SK-N-SH (cell line): ENCODE results near the gene ZNF365. TPM values are rescaled to one million over a fixed set of nuclear protein-coding genes. Genes with fewer than 3 reads are reported as not detected.

Experiments used
- CTCF ChIA-PET: fragments of 300-600, 350-600 bp; formaldehyde crosslinking; extraction: SDS; loops from one replicate; lab custom pipeline; 2021; lab: Yijun Ruan, JAX
- POLR2A ChIA-PET: fragments of 350-600 bp; sonication (Branson Sonifier 250); formaldehyde crosslinking; extraction: SDS; loops from one replicate; lab custom pipeline; 2020; ENCODE audit warnings: antibody characterized with exemption, inconsistent platforms; lab: Yijun Ruan, JAX
- DNase-seq: peaks from one replicate; pipeline ENCODE4 v3.0.0; 2012
- H2AFZ ChIP-seq: fragments of 200-600 bp; sonication (generic); 2 replicates; pipeline ENCODE4 v1.8.1; 2016; ENCODE audit warnings: antibody characterized with exemption, mild to moderate bottlenecking, low read depth
- H3F3A ChIP-seq: fragments of 200-600 bp; sonication (generic); replicated peaks from 2 replicates; pipeline ENCODE3; 2016; ENCODE audit warnings: antibody characterized with exemption, mild to moderate bottlenecking; ENCODE audit not compliant: insufficient read depth
- H3K27ac ChIP-seq, 2 experiments: fragments of 200-500 bp in 1 of 2; fragments of 200-600 bp in 1 of 2; sonication (Bioruptor generic) in 1 of 2; sonication (generic), shearing (Covaris generic) in 1 of 2; 2 replicates each; pipeline versions ENCODE4 v1.5.1 to v1.6.1; 2014 to 2016; ENCODE audit warnings: low read depth in 2 of 2, inconsistent platforms in 1 of 2, low read length in 1 of 2, mild to moderate bottlenecking in 1 of 2, mixed read lengths in 1 of 2
- H3K27me3 ChIP-seq: fragments of 200-600 bp; sonication (generic), shearing (Covaris generic); 2 replicates; pipeline ENCODE4 v1.6.1; 2016; ENCODE audit warnings: mixed run types; ENCODE audit not compliant: insufficient read depth
- H3K36me3 ChIP-seq, 2 experiments: fragments of 200-500 bp in 1 of 2; fragments of 200-600 bp in 1 of 2; sonication (Bioruptor generic) in 1 of 2; sonication (generic) in 1 of 2; replicated peaks in 1 of 2; 2 replicates each; pipeline versions ENCODE3 to v1.5.1; 2014 to 2016; ENCODE audit warnings: low read length in 1 of 2, mild to moderate bottlenecking in 1 of 2; ENCODE audit not compliant: insufficient read depth in 2 of 2, control insufficient read depth in 1 of 2
- H3K4me1 ChIP-seq, 2 experiments: fragments of 200-500 bp in 1 of 2; fragments of 200-600 bp in 1 of 2; sonication (Bioruptor generic) in 1 of 2; sonication (generic), shearing (Covaris generic) in 1 of 2; 2 replicates each; pipeline versions ENCODE4 v1.5.1 to v1.6.1; 2014 to 2016; ENCODE audit warnings: low read depth in 1 of 2, low read length in 1 of 2, mixed run types in 1 of 2; ENCODE audit not compliant: insufficient read depth in 2 of 2, control insufficient read depth in 1 of 2
- H3K4me2 ChIP-seq: fragments of 200-600 bp; sonication (generic), shearing (Covaris generic); 2 replicates; pipeline ENCODE4 v1.6.1; 2017; ENCODE audit warnings: mixed run types
- H3K4me3 ChIP-seq, 2 experiments: fragments of 200-500 bp in 1 of 2; fragments of 200-600 bp in 1 of 2; sonication (Bioruptor generic) in 1 of 2; sonication (generic), shearing (Covaris generic) in 1 of 2; 2 replicates each; pipeline versions ENCODE4 v1.5.1 to v1.8.1; 2014 to 2016; ENCODE audit warnings: low read depth in 2 of 2, inconsistent platforms in 1 of 2, low read length in 1 of 2, mild to moderate bottlenecking in 1 of 2, mixed read lengths in 1 of 2, moderate library complexity in 1 of 2
- H3K79me2 ChIP-seq: fragments of 200-600 bp; sonication (generic); 2 replicates; pipeline ENCODE4 v1.8.1; 2017; ENCODE audit warnings: mild to moderate bottlenecking; ENCODE audit not compliant: insufficient read depth
- H3K9ac ChIP-seq: fragments of 200-600 bp; sonication (generic); 2 replicates; pipeline ENCODE4 v1.6.1; 2017; ENCODE audit warnings: mixed run types
- H3K9me2 ChIP-seq: fragments of 200-600 bp; sonication (generic); 2 replicates; pipeline ENCODE4 v1.6.1; 2017; ENCODE audit warnings: mixed run types
- H3K9me3 ChIP-seq: fragments of 200-600 bp; sonication (generic); 2 replicates; pipeline ENCODE4 v1.6.1; 2017; ENCODE audit warnings: mixed run types, mild to moderate bottlenecking, moderate library complexity
- H4K20me1 ChIP-seq: fragments of 200-600 bp; sonication (generic); 2 replicates; pipeline ENCODE4 v1.6.1; 2017; ENCODE audit warnings: mild to moderate bottlenecking, mixed run types; ENCODE audit not compliant: insufficient read depth
- CHD2 ChIP-seq: fragments of 150-350 bp; IDR thresholded peaks from 2 replicates; pipeline ENCODE4 v1.6.1; 2018; ENCODE audit warnings: low read length; ENCODE audit not compliant: partially characterized antibody
- EZH2phosphoT487 ChIP-seq: fragments of 200-600 bp; sonication (generic); IDR thresholded peaks from 2 replicates; pipeline ENCODE4 v1.6.1; 2017; ENCODE audit warnings: low read depth, mixed run types, mild to moderate bottlenecking, antibody characterized with exemption, moderate library complexity, borderline replicate concordance
- FOSL2 ChIP-seq: IDR thresholded peaks from 2 replicates; pipeline ENCODE4 v1.4.0; 2012; ENCODE audit warnings: low read depth, mild to moderate bottlenecking, moderate library complexity, borderline replicate concordance
- FOXJ3 ChIP-seq: sonication (generic); formaldehyde crosslinking; IDR thresholded peaks from 2 replicates; pipeline ENCODE4 v1.5.1; 2020; ENCODE audit warnings: mild to moderate bottlenecking, missing genetic modification reagents
- FOXM1 ChIP-seq: IDR thresholded peaks from 2 replicates; pipeline ENCODE4 v1.4.0; 2012; ENCODE audit warnings: low read depth, mild to moderate bottlenecking
- GABPA ChIP-seq: IDR thresholded peaks from 2 replicates; pipeline ENCODE4 v1.4.0; 2012; ENCODE audit warnings: low read depth, mild to moderate bottlenecking
- GATA2 ChIP-seq: sonication (generic); formaldehyde crosslinking; IDR thresholded peaks from 2 replicates; pipeline ENCODE4 v1.5.0; 2020; ENCODE audit warnings: mild to moderate bottlenecking, missing genetic modification reagents
- IRF3 ChIP-seq: fragments of 150-350 bp; IDR thresholded peaks from 2 replicates; pipeline ENCODE4 v1.6.1; 2016; ENCODE audit warnings: mild to moderate bottlenecking, low read depth, low read length
- MEF2A ChIP-seq: IDR thresholded peaks from 2 replicates; pipeline ENCODE4 v1.4.0; 2012; ENCODE audit warnings: low read depth, borderline replicate concordance
- MXI1 ChIP-seq: IDR thresholded peaks from 2 replicates; pipeline ENCODE4 v1.6.1; 2012; ENCODE audit warnings: mild to moderate bottlenecking, low read depth, low read length, improper control_type of control experiment
- NFIC ChIP-seq: IDR thresholded peaks from 2 replicates; pipeline ENCODE4 v1.4.0; 2012; ENCODE audit warnings: borderline replicate concordance
- NRF1 ChIP-seq: IDR thresholded peaks from 2 replicates; pipeline ENCODE4 v1.6.1; 2012; ENCODE audit warnings: low read depth, mild to moderate bottlenecking, low read length
- POLR2AphosphoS5 ChIP-seq: IDR thresholded peaks from 2 replicates; pipeline ENCODE4 v1.6.1; 2012; ENCODE audit warnings: low read depth, low read length
- RCOR1 ChIP-seq: fragments of 150-350 bp; IDR thresholded peaks from 2 replicates; pipeline ENCODE4 v1.6.1; 2017; ENCODE audit warnings: antibody characterized with exemption, low read length
- RXRA ChIP-seq: IDR thresholded peaks from 2 replicates; pipeline ENCODE4 v1.4.0; 2012; ENCODE audit warnings: low read depth, mild to moderate bottlenecking, borderline replicate concordance
- SMC3 ChIP-seq: IDR thresholded peaks from 2 replicates; pipeline ENCODE4 v1.6.1; 2012; ENCODE audit warnings: low read depth, low read length, improper control_type of control experiment
- TCF12 ChIP-seq: IDR thresholded peaks from 2 replicates; pipeline ENCODE4 v1.4.0; 2012
- USF2 ChIP-seq: fragments of 150-350 bp; IDR thresholded peaks from 2 replicates; pipeline ENCODE4 v1.6.1; 2017; ENCODE audit warnings: antibody characterized with exemption, low read length, low read depth, borderline replicate concordance
- YY1 ChIP-seq: IDR thresholded peaks from 2 replicates; pipeline ENCODE4 v1.4.0; 2012; ENCODE audit warnings: low read depth, mild to moderate bottlenecking
- polyA plus RNA-seq, 3 experiments: library from polyadenylated mRNA; depleted of rRNA; stranded (reverse); fragments of >200 nt; gene quantifications; 2 replicates each; pipeline ENCODE4 v1.2.3, GENCODE V29; 2012

The ZNF365 gene
- polyA plus RNA-seq, 1 of the 3 experiments (the other 2 are of a cell fraction) = 4.5 TPM

GRCh38 chr10:62332406-62332805 lies 41.8 kb upstream of the ZNF365 start:
- ChIA-PET CTCF (no interaction called here), POLR2A (no interaction called here)
- Histone ChIP-seq H3K4me1 (peaks cover 0 to 1% of the 10 kb centered on the region in 2 experiments; a peak in 2 of 4 replicates), H3K9ac (no peak overlapping the region), H3K27me3 (no peaks in the 10 kb centered on the region), H2AFZ (no peak overlapping the region), H4K20me1 (no peaks in the 10 kb centered on the region), H3K79me2 (no peaks in the 10 kb centered on the region), H3K9me3 (peaks cover 17% of the 10 kb centered on the region; the same call in 1 of the 2 replicates), H3K4me3 (no peak overlapping the region), H3K36me3 (no peaks in the 10 kb centered on the region), H3K9me2 (no peaks in the 10 kb centered on the region), H3K4me2 (no peak overlapping the region), H3F3A (no peaks in the 10 kb centered on the region), H3K27ac (no peak overlapping the region)
- no peak for DNase-seq
- TF ChIP-seq IRF3 (no peak), GATA2 (CRISPR knock-in tag) (no peak), USF2 (no peak), NFIC (no peak), CHD2 (no peak), GABPA (no peak), FOSL2 (no peak), MXI1 (no peak), TCF12 (no peak), NRF1 (no peak), YY1 (no peak), FOXJ3 (CRISPR knock-in tag) (no peak), EZH2phosphoT487 (no peak), FOXM1 (no peak), MEF2A (no peak), POLR2AphosphoS5 (no peak), RCOR1 (no peak), SMC3 (no peak), RXRA (no peak)
